Measurements from ENCODE around the gene FCHO1. TPM values are rescaled to one million over a fixed set of nuclear protein-coding genes. Genes with fewer than 3 reads are reported as not detected.

Gene FCHO1
- total RNA-seq, 4 donors from 2014 or later, result 2.3 to 41.3 (median 5.3) TPM

DNA sequence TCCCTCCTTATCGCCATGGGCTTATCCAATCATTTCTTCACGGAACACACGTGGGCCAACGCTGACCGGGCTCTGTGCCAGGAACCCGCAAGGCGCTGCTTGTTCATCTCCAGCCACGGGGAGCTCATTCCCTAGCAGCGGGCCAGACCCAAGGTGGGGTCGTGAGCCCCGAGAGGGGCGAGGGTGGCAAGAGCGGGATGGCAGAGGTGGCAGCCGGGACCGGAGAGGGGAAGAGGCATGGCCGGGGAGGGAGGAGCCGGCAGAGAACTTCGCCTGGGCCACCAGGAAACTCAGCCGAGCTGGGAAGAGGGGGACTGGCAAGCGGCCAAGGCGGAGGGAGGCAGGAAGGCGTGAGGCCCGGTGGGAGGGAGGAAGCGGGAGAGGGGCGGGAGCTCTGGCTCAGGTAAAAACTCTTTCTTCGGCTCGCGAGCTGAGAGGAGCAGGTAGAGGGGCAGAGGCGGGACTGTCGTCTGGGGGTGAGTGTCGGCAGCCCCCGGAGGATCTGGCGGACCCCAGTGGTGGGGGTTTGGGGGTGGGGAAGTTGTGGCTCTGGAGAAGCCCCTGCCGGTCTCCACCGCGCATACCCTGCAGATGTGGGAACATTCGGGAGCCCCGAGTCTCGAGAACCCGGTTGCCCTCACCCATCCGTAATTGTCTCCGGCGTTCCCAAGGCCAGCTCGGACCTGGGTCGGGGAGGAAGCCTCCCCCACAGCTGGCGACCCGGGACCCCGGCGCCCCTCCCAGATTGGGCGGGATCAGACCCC, 43.6 kb downstream of the FCHO1 start, which contains the start of gene B3GNT3:
Gene B3GNT3, plus strand, starts transcription at position 408 of the 764 bp plus-strand sequence. CDS start 12,670 bp downstream, outside the sequence.
- H3K27ac ChIP-seq, result peak within 1 kb of the TSS in 3 of 4 donors; percentile 83 to 98 (median 95)
- peak in 2 of 3 donors; percentile 90 to 97 for DNase-seq
- H3K27me3 ChIP-seq, result no peaks in the 10 kb centered on the region
- H3K4me3 ChIP-seq, result peak within 1 kb of the TSS in 3 of 4 donors; percentile 40 to 78 (median 54)
- H3K4me1 ChIP-seq, result peaks cover 0 to 28% (median 2%) of the 10 kb centered on the region in 4 donors
- TF ChIP-seq POLR2A (IDR thresholded peaks at IDR 0.05), result peak; percentile 92 to 96
- TF ChIP-seq, protein P1, sequence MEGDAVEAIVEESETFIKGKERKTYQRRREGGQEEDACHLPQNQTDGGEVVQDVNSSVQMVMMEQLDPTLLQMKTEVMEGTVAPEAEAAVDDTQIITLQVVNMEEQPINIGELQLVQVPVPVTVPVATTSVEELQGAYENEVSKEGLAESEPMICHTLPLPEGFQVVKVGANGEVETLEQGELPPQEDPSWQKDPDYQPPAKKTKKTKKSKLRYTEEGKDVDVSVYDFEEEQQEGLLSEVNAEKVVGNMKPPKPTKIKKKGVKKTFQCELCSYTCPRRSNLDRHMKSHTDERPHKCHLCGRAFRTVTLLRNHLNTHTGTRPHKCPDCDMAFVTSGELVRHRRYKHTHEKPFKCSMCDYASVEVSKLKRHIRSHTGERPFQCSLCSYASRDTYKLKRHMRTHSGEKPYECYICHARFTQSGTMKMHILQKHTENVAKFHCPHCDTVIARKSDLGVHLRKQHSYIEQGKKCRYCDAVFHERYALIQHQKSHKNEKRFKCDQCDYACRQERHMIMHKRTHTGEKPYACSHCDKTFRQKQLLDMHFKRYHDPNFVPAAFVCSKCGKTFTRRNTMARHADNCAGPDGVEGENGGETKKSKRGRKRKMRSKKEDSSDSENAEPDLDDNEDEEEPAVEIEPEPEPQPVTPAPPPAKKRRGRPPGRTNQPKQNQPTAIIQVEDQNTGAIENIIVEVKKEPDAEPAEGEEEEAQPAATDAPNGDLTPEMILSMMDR (IDR thresholded peaks at IDR 0.05), result no peak
- no peaks in the 10 kb centered on the region for H3K9me3 ChIP-seq
- no peaks in the 10 kb centered on the region for H3K36me3 ChIP-seq

DNA sequence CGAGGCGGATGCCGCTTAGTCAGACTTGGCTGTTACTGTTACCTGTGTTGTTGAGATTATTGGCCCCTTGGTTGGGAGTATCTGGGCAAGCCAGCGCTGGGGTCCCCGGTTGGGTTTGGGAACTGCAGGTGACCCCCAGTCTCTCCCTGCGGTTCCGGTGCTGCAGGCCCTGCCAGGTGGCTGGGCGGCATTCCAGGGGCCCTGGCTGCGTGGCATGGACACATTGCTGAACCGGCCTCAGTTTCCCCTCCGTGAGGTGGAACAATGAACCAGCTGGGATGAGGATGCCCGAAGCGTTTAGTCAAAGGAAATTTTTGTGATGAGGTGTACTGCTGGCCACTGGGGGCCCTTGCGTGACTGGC, 44.2 kb downstream of the FCHO1 start:
- Histone ChIP-seq H3K27ac (peak overlapping the region in 3 of 4 donors; percentile 83 to 98 (median 95)), H3K4me1 (peaks cover 0 to 23% (median 2%) of the 10 kb centered on the region in 4 donors), H3K27me3 (no peaks in the 10 kb centered on the region), H3K36me3 (peaks cover 0 to 3% (median 0%) of the 10 kb centered on the region in 3 donors), H3K4me3 (peak overlapping the region in 3 of 4 donors; percentile 40 to 78 (median 54)), H3K9me3 (no peaks in the 10 kb centered on the region)
- DNase-seq, result no peak
- TF ChIP-seq, protein P1 (IDR thresholded peaks at IDR 0.05), result no peak
- TF ChIP-seq POLR2A (IDR thresholded peaks at IDR 0.05), result no peak

DNA sequence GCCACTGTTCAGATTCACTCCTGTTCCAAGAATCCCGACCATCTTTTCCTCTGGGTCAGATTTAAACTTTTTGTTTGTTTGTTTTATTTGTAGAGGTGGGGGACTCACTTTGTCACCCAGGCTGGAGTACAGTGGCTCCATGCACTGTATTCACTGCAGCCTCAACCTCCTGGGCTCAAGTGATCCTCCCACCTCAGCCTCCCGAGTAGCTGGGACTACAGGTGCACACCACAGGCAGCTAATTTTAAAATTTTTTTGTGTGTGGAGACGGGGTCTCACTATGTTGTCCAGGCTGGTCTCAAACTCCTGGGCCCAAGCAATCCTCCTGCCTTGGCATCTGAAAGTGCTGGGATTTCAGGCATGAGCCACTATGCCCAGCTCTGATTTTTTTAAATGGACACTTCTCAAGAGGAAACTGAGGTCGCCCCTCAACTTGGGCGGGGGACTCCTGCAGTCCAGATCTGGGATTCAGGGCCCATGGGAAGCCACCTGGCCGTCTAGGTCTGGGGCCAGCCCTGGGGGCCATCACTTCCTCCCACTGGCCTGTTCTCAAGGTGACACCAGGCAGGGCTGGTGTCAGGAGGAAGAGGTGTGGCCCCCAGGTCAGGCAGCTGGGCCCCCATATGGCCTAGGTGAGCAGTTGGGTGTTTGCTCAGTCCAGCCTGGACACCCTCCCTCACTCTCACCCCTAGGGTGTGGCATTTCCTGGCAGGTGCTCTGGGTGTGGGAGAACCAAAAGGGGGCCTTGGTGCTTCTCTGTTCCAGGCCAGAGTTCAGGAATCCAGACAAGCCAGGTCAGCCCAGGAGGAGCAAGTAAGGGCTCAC, 44.9 kb downstream of the FCHO1 start:
- H3K4me3 ChIP-seq, result peak overlapping the region in 3 of 4 donors; percentile 40 to 78 (median 54)
- no peaks in the 10 kb centered on the region for H3K27me3 ChIP-seq
- DNase-seq, result peak in 2 of 3 donors; percentile 85 to 86
- peaks cover 0 to 9% (median 0%) of the 10 kb centered on the region in 3 donors for H3K36me3 ChIP-seq
- H3K27ac ChIP-seq, result peak overlapping the region in 3 of 4 donors; percentile 83 to 98 (median 95)
- peaks cover 0 to 18% (median 2%) of the 10 kb centered on the region in 4 donors for H3K4me1 ChIP-seq
- no peaks in the 10 kb centered on the region for H3K9me3 ChIP-seq
- TF ChIP-seq, protein P1 (IDR thresholded peaks at IDR 0.05), result no peak
- peak; percentile 75 to 92 for TF ChIP-seq POLR2A (IDR thresholded peaks at IDR 0.05)

DNA sequence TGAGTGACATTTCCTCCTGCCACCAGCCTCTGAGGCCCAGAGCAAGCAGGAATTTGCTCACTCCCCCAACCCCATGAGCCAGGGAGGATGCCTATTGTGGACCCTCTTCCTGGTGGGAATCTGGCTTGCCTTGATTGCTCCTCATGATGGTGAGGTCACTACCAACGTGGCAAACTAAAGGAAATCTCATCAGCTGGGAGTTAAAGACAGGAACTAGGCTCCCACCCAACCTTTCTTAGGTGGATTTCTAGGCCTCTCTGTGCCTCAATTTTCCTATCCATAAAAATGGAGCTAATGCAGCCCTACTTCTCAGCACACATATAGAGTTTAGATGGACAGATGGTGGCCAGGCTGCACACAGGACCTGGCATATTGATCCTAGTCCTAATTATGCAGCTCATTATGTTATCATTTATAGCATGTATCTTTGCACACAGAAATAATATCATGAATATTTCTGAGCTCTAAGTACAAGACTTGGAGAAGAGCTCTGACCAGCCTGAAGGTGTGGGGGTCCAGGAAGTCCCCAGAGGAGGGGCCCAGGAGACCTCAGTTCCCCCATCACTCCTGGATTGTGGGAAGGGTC, 45.7 kb downstream of the FCHO1 start:
- Histone ChIP-seq H3K36me3 (peaks cover 0 to 14% (median 0%) of the 10 kb centered on the region in 3 donors), H3K4me1 (peaks cover 0 to 11% (median 0%) of the 10 kb centered on the region in 4 donors), H3K27me3 (no peaks in the 10 kb centered on the region), H3K9me3 (no peaks in the 10 kb centered on the region), H3K27ac (peak overlapping the region in 3 of 4 donors; percentile 83 to 98 (median 95)), H3K4me3 (peak overlapping the region in 2 of 4 donors; percentile 54 to 78)
- DNase-seq, result no peak
- TF ChIP-seq POLR2A (IDR thresholded peaks at IDR 0.05), result no peak
- TF ChIP-seq, protein P1 (IDR thresholded peaks at IDR 0.05), result no peak

Data from Peyer's patch (tissue), 4 donors.